Transverse colon (tissue), 4 donors: ENCODE results near the gene RTN4RL1. TPM values are rescaled to one million over a fixed set of nuclear protein-coding genes. Genes with fewer than 3 reads are reported as not detected.

Experiments
- DNase-seq: peaks from one replicate; pipeline ENCODE4 v3.0.0-alpha.2; 2019
- H3K27ac ChIP-seq, 4 donors: fragments of 200-600 bp; sonication (generic); 2 replicates each; pipeline ENCODE4 v1.5.1; 2016 to 2018; ENCODE audit warnings: inconsistent platforms in 4 of 4
- H3K27me3 ChIP-seq: fragments of 200-600 bp; sonication (generic); 2 replicates; pipeline ENCODE4 v1.5.1; 2017; ENCODE audit warnings: inconsistent platforms
- H3K36me3 ChIP-seq, 4 donors: fragments of 200-600 bp; sonication (generic); 2 replicates each; pipeline ENCODE4 v1.5.1; 2017 to 2019; ENCODE audit warnings: inconsistent platforms in 4 of 4
- H3K4me1 ChIP-seq, 4 donors: fragments of 200-600 bp; sonication (generic); 2 replicates each; pipeline ENCODE4 v1.5.1; 2017 to 2020; ENCODE audit warnings: inconsistent platforms in 4 of 4
- H3K4me3 ChIP-seq, 4 donors: fragments of 200-600 bp; sonication (generic); 1 replicate in 1 of 4; 2 replicates in 3 of 4; pipeline versions ENCODE4 v1.5.1 to v1.6.1; 2017 to 2019; ENCODE audit warnings: inconsistent platforms in 4 of 4
- H3K9me3 ChIP-seq, 2 donors: fragments of 200-600 bp; sonication (generic); 2 replicates each; pipeline ENCODE4 v1.5.1; 2017 to 2019; ENCODE audit warnings: inconsistent platforms in 2 of 2
- CTCF ChIP-seq, 5 experiments: fragments of 200-600 bp in 3 of 5; fragments of 450-650 bp in 2 of 5; sonication (generic) in 3 of 5; IDR thresholded peaks; 1 replicate in 2 of 5; 2 replicates in 3 of 5; pipeline ENCODE4 v1.5.1; 2016 to 2017; ENCODE audit warnings: antibody characterized with exemption in 5 of 5, inconsistent platforms in 3 of 5, mild to moderate bottlenecking in 2 of 5, moderate library complexity in 1 of 5
- EP300 ChIP-seq: sonication (generic); formaldehyde crosslinking; IDR thresholded peaks from one replicate; pipeline ENCODE4 v1.6.1; 2017; ENCODE audit warnings: antibody characterized with exemption, low read depth
- POLR2A ChIP-seq: fragments of 450-650 bp; IDR thresholded peaks from one replicate; pipeline ENCODE4 v1.6.1; 2016; ENCODE audit warnings: antibody characterized with exemption, mild to moderate bottlenecking, moderate library complexity
- POLR2AphosphoS5 ChIP-seq, 3 donors: sonication (generic); formaldehyde crosslinking; IDR thresholded peaks; one replicate each; pipeline ENCODE4 v1.6.1; 2016; ENCODE audit warnings: antibody characterized with exemption in 3 of 3
- WGBS, 2 donors: methylation state at CpG; one replicate each; pipeline ENCODE4 v1.1.5; 2018; ENCODE audit warnings: low coverage in 1 of 2; 5-methylcytosine and 5-hydroxymethylcytosine counted together
- in situ Hi-C, 4 donors: fragments of 200-750 bp; cut with MboI; loops; one replicate each; pipeline versions ENCODE4 v1.15.0 to v1.15.1; 2017; ENCODE audit warnings: low sequenced_read_pairs in 3 of 4, low pct_ligation_motif_present in 1 of 4, low pct_unique_long_range_greater_than_20kb in 1 of 4
- intact Hi-C: fragments of 100-400 bp; cut with DNase I; formaldehyde crosslinking; loops from one replicate; pipeline ENCODE4 v1.15.1; 2023; ENCODE audit warnings: low total_unique reads
- total RNA-seq, 4 donors: library from RNA; depleted of rRNA; stranded (reverse); fragments of >200 nt; gene quantifications; one replicate each; pipeline ENCODE4 v1.1.0, GENCODE V29; 2016

RTN4RL1 gene
- total RNA-seq, 4 donors from 2014 or later = 0.27 to 0.60 (median 0.48) TPM; not detected in 1

GRCh38 chr17:1997289-1997926, 27.7 kb downstream of the RTN4RL1 start:
- intact Hi-C loops = no loop called here
- H3K4me1 ChIP-seq = peaks cover 20 to 39% (median 30%) of the 10 kb centered on the region in 4 donors
- peak; percentile 20 for DNase-seq

GRCh38 chr17:1996800-1997288, 28.3 kb downstream of the RTN4RL1 start:
- WGBS, 2 donors = 87% methylated on average over 5 to 9 of the region's 9 CpGs
- peaks cover 4% of the 10 kb centered on the region for H3K27me3 ChIP-seq
- H3K9me3 ChIP-seq = no peaks in the 10 kb centered on the region
- H3K27ac ChIP-seq = peak overlapping the region in 1 of 4 donors; percentile 78
- no peaks in the 10 kb centered on the region for H3K36me3 ChIP-seq
- in situ Hi-C loops (no loop called here), intact Hi-C loops (no loop called here)
- TF ChIP-seq CTCF (IDR thresholded peaks at IDR 0.05) (no peak), POLR2A (no peak), EP300 (no peak), POLR2AphosphoS5 (IDR thresholded peaks at IDR 0.05) (no peak)
- no peak for DNase-seq
- H3K4me1 ChIP-seq = peaks cover 20 to 39% (median 30%) of the 10 kb centered on the region in 4 donors
- no peak overlapping the region for H3K4me3 ChIP-seq

More at GRCh38 chr17:1997289-1997926, 27.7 kb downstream of the RTN4RL1 start:
- Histone ChIP-seq H3K27me3 (peaks cover 4% of the 10 kb centered on the region), H3K27ac (peak overlapping the region; percentile 54 to 85 (median 68)), H3K36me3 (no peaks in the 10 kb centered on the region), H3K9me3 (no peaks in the 10 kb centered on the region), H3K4me3 (peak overlapping the region; percentile 45 to 61 (median 53))
- in situ Hi-C loops = no loop called here
- TF ChIP-seq CTCF (IDR thresholded peaks at IDR 0.05) = no peak
- TF ChIP-seq POLR2AphosphoS5 (IDR thresholded peaks at IDR 0.05) = no peak
- TF ChIP-seq POLR2A = no peak
- 36 to 38% methylated on average over 5 to 18 of the region's 22 CpGs for WGBS, 2 donors

- no peak for DNase-seq
- Histone ChIP-seq H3K36me3 (no peaks in the 10 kb centered on the region), H3K4me3 (no peak overlapping the region), H3K27me3 (peaks cover 4% of the 10 kb centered on the region), H3K27ac (no peak overlapping the region), H3K4me1 (peaks cover 20 to 39% (median 30%) of the 10 kb centered on the region in 4 donors), H3K9me3 (no peaks in the 10 kb centered on the region)
- 82 to 84% methylated on average over 4 to 14 of the region's 14 CpGs for WGBS, 2 donors
- intact Hi-C loops (no loop called here), in situ Hi-C loops (no loop called here)
- no peak for TF ChIP-seq POLR2AphosphoS5 (IDR thresholded peaks at IDR 0.05)
- TF ChIP-seq EP300 = no peak
- no peak for TF ChIP-seq CTCF (IDR thresholded peaks at IDR 0.05)
- no peak for TF ChIP-seq POLR2A
Observed at GRCh38 chr17:1995907-1996799, 29.0 kb downstream of the RTN4RL1 start.

- Histone ChIP-seq H3K9me3 (no peaks in the 10 kb centered on the region), H3K27ac (no peak overlapping the region), H3K27me3 (peaks cover 4% of the 10 kb centered on the region), H3K4me3 (no peak overlapping the region), H3K4me1 (peaks cover 20 to 35% (median 30%) of the 10 kb centered on the region in 4 donors), H3K36me3 (no peaks in the 10 kb centered on the region)
- TF ChIP-seq POLR2AphosphoS5 (IDR thresholded peaks at IDR 0.05) (no peak), EP300 (no peak), CTCF (IDR thresholded peaks at IDR 0.05) (no peak), POLR2A (no peak)
- WGBS, 2 donors = 90 to 93% methylated on average over 4 to 16 of the region's 16 CpGs
- DNase-seq = no peak
- intact Hi-C loops (no loop called here), in situ Hi-C loops (no loop called here)
Observed at GRCh38 chr17:1995321-1995892, 29.7 kb downstream of the RTN4RL1 start.
